Astrocyte (in vitro differentiated cells and primary cell): ENCODE data around the gene PRRC1. TPM values are rescaled to one million over a fixed set of nuclear protein-coding genes. Genes with fewer than 3 reads are reported as not detected.
A peak's percentile ranks its signal among the peaks of the same experiment; 100 is the strongest.

Source experiments
- DNase-seq: peaks from one replicate; pipeline ENCODE4 v3.0.0-alpha.2; 2010; ENCODE audit warnings: low read depth
- FAIRE-seq: peaks from 2 replicates; lab custom pipeline; 2011; peaks lifted over from hg19 to GRCh38; lab: Jason Lieb, UNC
- H2AFZ ChIP-seq: 2 replicates; pipeline ENCODE4 v1.6.0; 2012; ENCODE audit warnings: low read depth, low read length, inconsistent platforms
- H3K27ac ChIP-seq: 2 replicates; pipeline ENCODE4 v1.5.1; 2011; ENCODE audit warnings: low read depth, low read length, inconsistent platforms
- H3K27me3 ChIP-seq: 2 replicates; pipeline ENCODE4 v1.6.0; 2011; ENCODE audit warnings: low read length, inconsistent platforms; ENCODE audit not compliant: insufficient read depth
- H3K36me3 ChIP-seq: 2 replicates; pipeline ENCODE4 v1.5.1; 2011; ENCODE audit warnings: low read length, inconsistent platforms; ENCODE audit not compliant: insufficient read depth
- H3K4me1 ChIP-seq: 2 replicates; pipeline ENCODE4 v1.5.1; 2011; ENCODE audit warnings: low read length, inconsistent platforms; ENCODE audit not compliant: insufficient read depth
- H3K4me2 ChIP-seq: 2 replicates; pipeline ENCODE4 v1.6.0; 2012; ENCODE audit warnings: low read length, inconsistent platforms
- H3K4me3 ChIP-seq: 2 replicates; pipeline ENCODE4 v1.5.1; 2011; ENCODE audit warnings: low read depth, mild to moderate bottlenecking, low read length, inconsistent platforms; ENCODE audit not compliant: insufficient read depth
- H3K79me2 ChIP-seq: 2 replicates; pipeline ENCODE4 v1.6.0; 2012; ENCODE audit warnings: mild to moderate bottlenecking, low read length, inconsistent platforms; ENCODE audit not compliant: insufficient read depth
- H3K9ac ChIP-seq: 2 replicates; pipeline ENCODE4 v1.6.0; 2012; ENCODE audit warnings: mild to moderate bottlenecking, low read length, inconsistent platforms
- H3K9me3 ChIP-seq: 2 replicates; pipeline ENCODE4 v1.5.1; 2012; ENCODE audit warnings: low read depth, mild to moderate bottlenecking, low read length, inconsistent platforms; ENCODE audit not compliant: insufficient read depth
- H4K20me1 ChIP-seq: 2 replicates; pipeline ENCODE4 v1.6.0; 2012; ENCODE audit warnings: low read length, inconsistent platforms; ENCODE audit not compliant: insufficient read depth
- H3K27ac Mint-ChIP-seq: one replicate; pipeline ENCODE4 v1.8.0; 2021; ENCODE audit warnings: mild to moderate bottlenecking, mixed read lengths; ENCODE audit not compliant: unreplicated experiment
- H3K27me3 Mint-ChIP-seq: one replicate; pipeline ENCODE4 v1.8.0; 2021; ENCODE audit warnings: low read depth, mixed read lengths; ENCODE audit not compliant: unreplicated experiment
- H3K36me3 Mint-ChIP-seq: one replicate; pipeline ENCODE4 v1.8.0; 2021; ENCODE audit warnings: low read depth, mixed read lengths; ENCODE audit not compliant: unreplicated experiment
- H3K4me1 Mint-ChIP-seq: one replicate; pipeline ENCODE4 v1.8.0; 2021; ENCODE audit warnings: low read depth, mixed read lengths; ENCODE audit not compliant: unreplicated experiment
- H3K4me3 Mint-ChIP-seq: one replicate; pipeline ENCODE4 v1.8.0; 2021; ENCODE audit warnings: mild to moderate bottlenecking, moderate library complexity, mixed read lengths; ENCODE audit not compliant: unreplicated experiment
- H3K9me3 Mint-ChIP-seq: one replicate; pipeline ENCODE4 v1.8.0; 2021; ENCODE audit warnings: mild to moderate bottlenecking, mixed read lengths; ENCODE audit not compliant: unreplicated experiment
- EZH2 ChIP-seq: IDR thresholded peaks from 2 replicates; pipeline ENCODE4 v1.6.1; 2012; ENCODE audit warnings: mild to moderate bottlenecking, low read length, inconsistent platforms; ENCODE audit not compliant: insufficient read depth
- total RNA-seq: library from RNA; stranded (reverse); gene quantifications from 2 replicates; pipeline ENCODE4 v1.2.1, GENCODE V29; 2021
- TF ChIP-seq, protein P1 (sequence below): IDR thresholded peaks from 2 replicates; pipeline ENCODE4 v1.5.1; 2011; ENCODE audit warnings: low read depth, mild to moderate bottlenecking, inconsistent platforms, low read length, moderate library complexity; ENCODE audit not compliant: insufficient read depth

Gene PRRC1
- total RNA-seq, 1 donor from 2014 or later: 131 TPM

DNA sequence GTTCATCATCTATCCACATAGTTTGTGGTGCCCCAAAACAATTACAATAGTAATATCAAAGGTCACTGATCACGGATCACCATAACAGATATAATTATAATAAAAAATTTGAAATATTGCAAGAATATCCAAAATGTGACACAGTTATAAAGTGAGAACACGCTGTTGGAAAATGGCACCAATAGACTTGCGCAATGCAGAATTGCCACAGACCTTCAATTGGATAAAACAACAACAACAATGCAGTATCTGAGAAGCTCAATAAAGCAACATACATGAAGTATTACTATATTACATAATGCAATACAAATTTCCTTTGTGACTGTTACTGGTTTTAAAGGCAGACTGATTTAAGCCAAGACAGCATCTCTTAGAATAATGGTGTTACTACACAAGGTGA lies 44.7 kb upstream of the PRRC1 start:
- H3K27me3 Mint-ChIP-seq: peaks cover 3% of the 10 kb centered on the region
- Histone ChIP-seq H3K79me2 (no peaks in the 10 kb centered on the region), H4K20me1 (no peaks in the 10 kb centered on the region), H3K9me3 (no peaks in the 10 kb centered on the region), H2AFZ (no peak overlapping the region), H3K27me3 (no peaks in the 10 kb centered on the region), H3K9ac (no peak overlapping the region), H3K27ac (no peak overlapping the region), H3K4me3 (no peak overlapping the region), H3K4me1 (no peaks in the 10 kb centered on the region), H3K36me3 (no peaks in the 10 kb centered on the region), H3K4me2 (no peak overlapping the region)
- no peak overlapping the region for H3K27ac Mint-ChIP-seq
- H3K36me3 Mint-ChIP-seq: no peaks in the 10 kb centered on the region
- H3K4me3 Mint-ChIP-seq: no peak overlapping the region
- no peaks in the 10 kb centered on the region for H3K4me1 Mint-ChIP-seq
- FAIRE-seq (no peak), DNase-seq (no peak)
- H3K9me3 Mint-ChIP-seq: no peaks in the 10 kb centered on the region
- TF ChIP-seq, protein P1, sequence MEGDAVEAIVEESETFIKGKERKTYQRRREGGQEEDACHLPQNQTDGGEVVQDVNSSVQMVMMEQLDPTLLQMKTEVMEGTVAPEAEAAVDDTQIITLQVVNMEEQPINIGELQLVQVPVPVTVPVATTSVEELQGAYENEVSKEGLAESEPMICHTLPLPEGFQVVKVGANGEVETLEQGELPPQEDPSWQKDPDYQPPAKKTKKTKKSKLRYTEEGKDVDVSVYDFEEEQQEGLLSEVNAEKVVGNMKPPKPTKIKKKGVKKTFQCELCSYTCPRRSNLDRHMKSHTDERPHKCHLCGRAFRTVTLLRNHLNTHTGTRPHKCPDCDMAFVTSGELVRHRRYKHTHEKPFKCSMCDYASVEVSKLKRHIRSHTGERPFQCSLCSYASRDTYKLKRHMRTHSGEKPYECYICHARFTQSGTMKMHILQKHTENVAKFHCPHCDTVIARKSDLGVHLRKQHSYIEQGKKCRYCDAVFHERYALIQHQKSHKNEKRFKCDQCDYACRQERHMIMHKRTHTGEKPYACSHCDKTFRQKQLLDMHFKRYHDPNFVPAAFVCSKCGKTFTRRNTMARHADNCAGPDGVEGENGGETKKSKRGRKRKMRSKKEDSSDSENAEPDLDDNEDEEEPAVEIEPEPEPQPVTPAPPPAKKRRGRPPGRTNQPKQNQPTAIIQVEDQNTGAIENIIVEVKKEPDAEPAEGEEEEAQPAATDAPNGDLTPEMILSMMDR: no peak
- TF ChIP-seq EZH2: no peak

- H3K4me2 ChIP-seq: no peak overlapping the region
- H3K36me3 ChIP-seq: no peaks in the 10 kb centered on the region
- no peaks in the 10 kb centered on the region for H3K4me1 ChIP-seq
- no peak overlapping the region for H3K4me3 Mint-ChIP-seq
- H3K9me3 Mint-ChIP-seq: no peaks in the 10 kb centered on the region
- peaks cover 2% of the 10 kb centered on the region for H3K9me3 ChIP-seq
- H3K4me1 Mint-ChIP-seq: no peaks in the 10 kb centered on the region
- H3K27me3 ChIP-seq: peaks cover 4% of the 10 kb centered on the region
- H3K27me3 Mint-ChIP-seq: no peaks in the 10 kb centered on the region
- DNase-seq (no peak), FAIRE-seq (no peak)
- no peak overlapping the region for H2AFZ ChIP-seq
- H3K27ac ChIP-seq: no peak overlapping the region
- TF ChIP-seq, protein P1: no peak
- no peak for TF ChIP-seq EZH2
- H3K9ac ChIP-seq: no peak overlapping the region
- no peak overlapping the region for H3K4me3 ChIP-seq
- H3K27ac Mint-ChIP-seq: no peak overlapping the region
- no peaks in the 10 kb centered on the region for H3K79me2 ChIP-seq
- no peaks in the 10 kb centered on the region for H4K20me1 ChIP-seq
- H3K36me3 Mint-ChIP-seq: no peaks in the 10 kb centered on the region
These were observed 31.0 kb upstream of the PRRC1 start for GRCh38 chr5:127486471-127486870.

- no peak for TF ChIP-seq EZH2
- TF ChIP-seq, protein P1: peak; percentile 81
- peak; percentile 32 for FAIRE-seq
- no peaks in the 10 kb centered on the region for H3K36me3 Mint-ChIP-seq
- no peak overlapping the region for H3K9ac ChIP-seq
- H3K4me3 Mint-ChIP-seq: no peak overlapping the region
- H3K27ac Mint-ChIP-seq: no peak overlapping the region
- H3K4me2 ChIP-seq: no peak overlapping the region
- no peaks in the 10 kb centered on the region for H3K4me1 ChIP-seq
- H3K9me3 Mint-ChIP-seq: no peaks in the 10 kb centered on the region
- DNase-seq: peak; percentile 44
- H3K36me3 ChIP-seq: no peaks in the 10 kb centered on the region
- H3K79me2 ChIP-seq: no peaks in the 10 kb centered on the region
- H3K9me3 ChIP-seq: peaks cover 2% of the 10 kb centered on the region
- no peak overlapping the region for H2AFZ ChIP-seq
- H3K4me1 Mint-ChIP-seq: no peaks in the 10 kb centered on the region
- no peaks in the 10 kb centered on the region for H3K27me3 Mint-ChIP-seq
- H4K20me1 ChIP-seq: no peaks in the 10 kb centered on the region
- no peak overlapping the region for H3K4me3 ChIP-seq
- H3K27me3 ChIP-seq: peaks cover 5% of the 10 kb centered on the region
- no peak overlapping the region for H3K27ac ChIP-seq
These were observed 24.3 kb upstream of the PRRC1 start for GRCh38 chr5:127492854-127493738.
